BLaER1 (cell line): ENCODE data around the gene GPR17.

Source experiments
- H3K27ac ChIP-seq: shearing (Covaris generic); formaldehyde crosslinking; 2 replicates; pipeline ENCODE4 v1.8.1; 2022
- H3K27me3 ChIP-seq: shearing (Covaris generic); formaldehyde crosslinking; 2 replicates; pipeline ENCODE4 v1.8.1; 2022
- H3K36me3 ChIP-seq: shearing (Covaris generic); formaldehyde crosslinking; 2 replicates; pipeline ENCODE4 v1.8.1; 2022
- H3K4me1 ChIP-seq: shearing (Covaris generic); formaldehyde crosslinking; 2 replicates; pipeline ENCODE4 v1.8.1; 2022
- H3K4me2 ChIP-seq: shearing (Covaris generic); formaldehyde crosslinking; 2 replicates; pipeline ENCODE4 v1.8.1; 2022
- H3K4me3 ChIP-seq: shearing (Covaris generic); formaldehyde crosslinking; 2 replicates; pipeline ENCODE4 v1.8.1; 2022
- H3K9ac ChIP-seq: shearing (Covaris generic); formaldehyde crosslinking; 2 replicates; pipeline ENCODE4 v1.8.1; 2022
- H3K9me3 ChIP-seq: shearing (Covaris generic); formaldehyde crosslinking; 2 replicates; pipeline ENCODE4 v1.8.1; 2022
- H4K20me1 ChIP-seq: shearing (Covaris generic); formaldehyde crosslinking; 2 replicates; pipeline ENCODE4 v1.8.1; 2022
- Cebpa-rat ChIP-seq: shearing (Covaris generic); IDR thresholded peaks from 2 replicates; pipeline ENCODE4 v1.8.1; 2022

GPR17 gene

GRCh38 chr2:127640082-127641072 is 5.6 kb upstream of the GPR17 start:
- Histone ChIP-seq H3K4me1 (peaks cover 100% of the 10 kb centered on the region), H3K4me2 (peak overlapping the region; percentile 99), H3K4me3 (peak overlapping the region; percentile 57), H3K36me3 (no peaks in the 10 kb centered on the region), H3K9me3 (no peaks in the 10 kb centered on the region), H4K20me1 (no peaks in the 10 kb centered on the region), H3K27ac (peak overlapping the region; percentile 97), H3K27me3 (no peaks in the 10 kb centered on the region), H3K9ac (peak overlapping the region; percentile 85)
- TF ChIP-seq Cebpa-rat = no peak

GRCh38 chr2:127641133-127641532 is 4.8 kb upstream of the GPR17 start:
- no peaks in the 10 kb centered on the region for H3K27me3 ChIP-seq
- no peaks in the 10 kb centered on the region for H3K36me3 ChIP-seq
- no peaks in the 10 kb centered on the region for H4K20me1 ChIP-seq
- H3K9ac ChIP-seq = peak overlapping the region; percentile 85
- H3K9me3 ChIP-seq = no peaks in the 10 kb centered on the region
- H3K4me2 ChIP-seq = peak overlapping the region; percentile 99
- peak overlapping the region; percentile 45; the same call in 1 of the 2 replicates for H3K4me3 ChIP-seq
- peak overlapping the region; percentile 97 for H3K27ac ChIP-seq
- TF ChIP-seq Cebpa-rat = no peak
- peaks cover 100% of the 10 kb centered on the region for H3K4me1 ChIP-seq

- Histone ChIP-seq H4K20me1 (no peaks in the 10 kb centered on the region), H3K4me1 (peaks cover 100% of the 10 kb centered on the region), H3K4me3 (peak overlapping the region; percentile 45), H3K27ac (peak overlapping the region; percentile 97), H3K27me3 (no peaks in the 10 kb centered on the region), H3K4me2 (peak overlapping the region; percentile 99), H3K9me3 (no peaks in the 10 kb centered on the region), H3K36me3 (no peaks in the 10 kb centered on the region), H3K9ac (peak overlapping the region; percentile 85)
- TF ChIP-seq Cebpa-rat = no peak
These were observed 4.0 kb upstream of the GPR17 start for GRCh38 chr2:127641846-127642507.

GRCh38 chr2:127642706-127643438 is 3.1 kb upstream of the GPR17 start:
- Histone ChIP-seq H3K9ac (peak overlapping the region; percentile 55; the same call in 1 of the 2 replicates), H4K20me1 (no peaks in the 10 kb centered on the region), H3K4me1 (peaks cover 100% of the 10 kb centered on the region), H3K27ac (peak overlapping the region; percentile 97), H3K36me3 (no peaks in the 10 kb centered on the region), H3K4me3 (no peak overlapping the region), H3K27me3 (no peaks in the 10 kb centered on the region), H3K4me2 (peak overlapping the region; percentile 99), H3K9me3 (no peaks in the 10 kb centered on the region)
- TF ChIP-seq Cebpa-rat = no peak

DNA sequence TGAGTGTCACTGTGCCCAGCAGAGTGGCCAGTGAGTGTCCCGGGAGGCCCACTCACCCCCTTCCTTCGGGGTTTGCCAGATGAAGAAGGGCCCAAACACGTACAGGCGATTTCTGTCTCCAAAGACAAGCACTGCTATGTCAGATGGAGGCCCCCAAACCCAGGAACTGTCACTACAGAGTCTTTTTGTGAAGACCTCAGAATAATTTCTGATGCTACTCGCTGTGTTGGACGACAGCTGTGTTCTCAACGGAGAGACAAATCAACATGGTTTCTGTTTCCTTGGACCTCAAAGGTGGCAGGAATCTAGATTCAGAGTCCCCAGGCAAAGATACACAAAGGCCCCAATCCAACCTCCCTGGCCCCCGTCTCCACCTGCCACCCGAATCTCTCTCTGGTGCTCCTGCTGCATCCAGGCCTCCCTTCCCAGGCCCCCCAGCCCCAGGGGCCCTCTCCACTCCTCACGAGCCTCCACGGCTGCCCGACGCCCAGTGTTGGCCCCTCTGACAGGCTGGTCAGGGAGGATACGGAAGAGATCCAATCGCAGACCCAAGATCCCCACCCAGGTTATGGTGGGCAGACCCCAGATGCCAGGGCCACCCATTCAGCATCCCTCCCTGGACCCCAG is 2.4 kb upstream of the GPR17 start:
- Histone ChIP-seq H3K27ac (peak overlapping the region; percentile 97), H3K36me3 (no peaks in the 10 kb centered on the region), H3K4me2 (peak overlapping the region; percentile 99), H3K4me1 (peaks cover 100% of the 10 kb centered on the region), H3K4me3 (no peak overlapping the region), H4K20me1 (no peaks in the 10 kb centered on the region), H3K27me3 (no peaks in the 10 kb centered on the region), H3K9ac (peak overlapping the region; percentile 55; the same call in 1 of the 2 replicates), H3K9me3 (no peaks in the 10 kb centered on the region)
- TF ChIP-seq Cebpa-rat = no peak

GRCh38 chr2:127644066-127645025 is 1.6 kb upstream of the GPR17 start:
- peaks cover 98% of the 10 kb centered on the region for H3K4me1 ChIP-seq
- no peaks in the 10 kb centered on the region for H4K20me1 ChIP-seq
- H3K9me3 ChIP-seq = no peaks in the 10 kb centered on the region
- peak overlapping the region; percentile 99 for H3K4me2 ChIP-seq
- peak overlapping the region; percentile 97 for H3K27ac ChIP-seq
- no peak overlapping the region for H3K4me3 ChIP-seq
- no peak overlapping the region for H3K9ac ChIP-seq
- TF ChIP-seq Cebpa-rat = no peak
- H3K27me3 ChIP-seq = no peaks in the 10 kb centered on the region
- H3K36me3 ChIP-seq = no peaks in the 10 kb centered on the region

- Histone ChIP-seq H3K4me1 (peaks cover 98% of the 10 kb centered on the region), H3K27me3 (no peaks in the 10 kb centered on the region), H3K36me3 (no peaks in the 10 kb centered on the region), H4K20me1 (no peaks in the 10 kb centered on the region), H3K27ac (peak overlapping the region; percentile 97), H3K9ac (0 out of 2 replicates have a peak overlapping the region, but pooled peaks have one; percentile 57), H3K4me3 (no peak overlapping the region), H3K9me3 (no peaks in the 10 kb centered on the region), H3K4me2 (peak overlapping the region; percentile 99)
- no peak for TF ChIP-seq Cebpa-rat
These were observed 943 bp upstream of the GPR17 start for GRCh38 chr2:127645026-127645394.

DNA sequence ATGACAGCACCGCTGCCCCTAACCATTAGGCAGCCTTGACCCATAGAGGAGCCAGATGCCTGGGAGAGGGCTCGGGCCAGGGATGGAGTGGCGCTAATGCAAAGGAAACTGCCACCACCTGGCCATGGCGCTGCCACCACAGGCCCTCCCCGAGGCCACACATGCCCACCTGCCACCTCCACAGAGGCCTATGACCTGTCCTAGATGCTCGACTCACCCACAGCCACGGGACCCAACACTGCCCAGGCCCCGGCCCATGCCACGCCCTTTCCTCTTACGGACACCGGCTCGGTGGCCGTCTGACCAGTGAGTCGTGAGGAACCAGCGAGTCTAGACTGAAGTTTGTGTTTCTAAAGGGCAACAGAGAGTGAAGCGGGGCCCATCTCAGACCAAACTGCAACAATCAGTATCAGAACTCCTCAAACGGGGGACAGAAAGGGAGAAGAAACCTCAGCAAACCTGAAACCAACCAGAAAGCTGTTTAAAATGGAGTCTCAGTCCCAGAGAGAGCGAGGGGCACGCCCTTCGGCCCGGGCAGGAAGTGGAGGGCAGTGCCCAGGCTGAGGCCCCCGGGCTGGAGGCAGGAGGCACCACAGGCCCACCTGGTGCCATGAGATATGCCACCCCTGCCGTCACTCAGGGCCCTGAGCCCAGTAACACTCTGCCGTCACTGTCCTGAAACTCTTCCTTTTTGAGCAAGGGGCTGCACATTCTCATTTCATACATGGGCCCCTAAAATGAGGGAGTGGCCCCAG is 711 bp downstream of the GPR17 start:
- Histone ChIP-seq H3K4me1 (peaks cover 98% of the 10 kb centered on the region), H3K4me2 (peak overlapping the region; percentile 99)

More for the DNA sequence above, 711 bp downstream of the GPR17 start:
- Histone ChIP-seq H3K9ac (peak overlapping the region; percentile 57; the same call in 1 of the 2 replicates), H3K36me3 (no peaks in the 10 kb centered on the region), H4K20me1 (no peaks in the 10 kb centered on the region), H3K9me3 (no peaks in the 10 kb centered on the region), H3K4me3 (no peak overlapping the region), H3K27me3 (no peaks in the 10 kb centered on the region), H3K27ac (peak overlapping the region; percentile 78)
- TF ChIP-seq Cebpa-rat = no peak
